Transverse colon (tissue), 4 donors: ENCODE results near the gene RPL29. TPM values are rescaled to one million over a fixed set of nuclear protein-coding genes. Genes with fewer than 3 reads are reported as not detected.

Source experiments
- DNase-seq: peaks from one replicate; pipeline ENCODE4 v3.0.0-alpha.2; 2019
- H3K27ac ChIP-seq, 4 donors: fragments of 200-600 bp; sonication (generic); 2 replicates each; pipeline ENCODE4 v1.5.1; 2016 to 2018; ENCODE audit warnings: inconsistent platforms in 4 of 4
- H3K27me3 ChIP-seq: fragments of 200-600 bp; sonication (generic); 2 replicates; pipeline ENCODE4 v1.5.1; 2017; ENCODE audit warnings: inconsistent platforms
- H3K36me3 ChIP-seq, 4 donors: fragments of 200-600 bp; sonication (generic); 2 replicates each; pipeline ENCODE4 v1.5.1; 2017 to 2019; ENCODE audit warnings: inconsistent platforms in 4 of 4
- H3K4me1 ChIP-seq, 4 donors: fragments of 200-600 bp; sonication (generic); 2 replicates each; pipeline ENCODE4 v1.5.1; 2017 to 2020; ENCODE audit warnings: inconsistent platforms in 4 of 4
- H3K4me3 ChIP-seq, 4 donors: fragments of 200-600 bp; sonication (generic); 1 replicate in 1 of 4; 2 replicates in 3 of 4; pipeline versions ENCODE4 v1.5.1 to v1.6.1; 2017 to 2019; ENCODE audit warnings: inconsistent platforms in 4 of 4
- H3K9me3 ChIP-seq, 2 donors: fragments of 200-600 bp; sonication (generic); 2 replicates each; pipeline ENCODE4 v1.5.1; 2017 to 2019; ENCODE audit warnings: inconsistent platforms in 2 of 2
- EP300 ChIP-seq: sonication (generic); formaldehyde crosslinking; IDR thresholded peaks from one replicate; pipeline ENCODE4 v1.6.1; 2017; ENCODE audit warnings: antibody characterized with exemption, low read depth
- POLR2A ChIP-seq: fragments of 450-650 bp; IDR thresholded peaks from one replicate; pipeline ENCODE4 v1.6.1; 2016; ENCODE audit warnings: antibody characterized with exemption, mild to moderate bottlenecking, moderate library complexity
- POLR2AphosphoS5 ChIP-seq, 3 donors: sonication (generic); formaldehyde crosslinking; IDR thresholded peaks; one replicate each; pipeline ENCODE4 v1.6.1; 2016; ENCODE audit warnings: antibody characterized with exemption in 3 of 3
- WGBS, 2 donors: methylation state at CpG; one replicate each; pipeline ENCODE4 v1.1.5; 2018; ENCODE audit warnings: low coverage in 1 of 2; 5-methylcytosine and 5-hydroxymethylcytosine counted together
- in situ Hi-C, 4 donors: fragments of 200-750 bp; cut with MboI; loops; one replicate each; pipeline versions ENCODE4 v1.15.0 to v1.15.1; 2017; ENCODE audit warnings: low sequenced_read_pairs in 3 of 4, low pct_ligation_motif_present in 1 of 4, low pct_unique_long_range_greater_than_20kb in 1 of 4
- intact Hi-C: fragments of 100-400 bp; cut with DNase I; formaldehyde crosslinking; loops from one replicate; pipeline ENCODE4 v1.15.1; 2023; ENCODE audit warnings: low total_unique reads
- total RNA-seq, 4 donors: library from RNA; depleted of rRNA; stranded (reverse); fragments of >200 nt; gene quantifications; one replicate each; pipeline ENCODE4 v1.1.0, GENCODE V29; 2016
- TF ChIP-seq, protein P1 (sequence below), 5 experiments: fragments of 200-600 bp in 3 of 5; fragments of 450-650 bp in 2 of 5; sonication (generic) in 3 of 5; IDR thresholded peaks; 1 replicate in 2 of 5; 2 replicates in 3 of 5; pipeline ENCODE4 v1.5.1; 2016 to 2017; ENCODE audit warnings: antibody characterized with exemption in 5 of 5, inconsistent platforms in 3 of 5, mild to moderate bottlenecking in 2 of 5, moderate library complexity in 1 of 5

The RPL29 gene
- total RNA-seq, 4 donors from 2014 or later: 366 to 1,281 (median 746) TPM

DNA sequence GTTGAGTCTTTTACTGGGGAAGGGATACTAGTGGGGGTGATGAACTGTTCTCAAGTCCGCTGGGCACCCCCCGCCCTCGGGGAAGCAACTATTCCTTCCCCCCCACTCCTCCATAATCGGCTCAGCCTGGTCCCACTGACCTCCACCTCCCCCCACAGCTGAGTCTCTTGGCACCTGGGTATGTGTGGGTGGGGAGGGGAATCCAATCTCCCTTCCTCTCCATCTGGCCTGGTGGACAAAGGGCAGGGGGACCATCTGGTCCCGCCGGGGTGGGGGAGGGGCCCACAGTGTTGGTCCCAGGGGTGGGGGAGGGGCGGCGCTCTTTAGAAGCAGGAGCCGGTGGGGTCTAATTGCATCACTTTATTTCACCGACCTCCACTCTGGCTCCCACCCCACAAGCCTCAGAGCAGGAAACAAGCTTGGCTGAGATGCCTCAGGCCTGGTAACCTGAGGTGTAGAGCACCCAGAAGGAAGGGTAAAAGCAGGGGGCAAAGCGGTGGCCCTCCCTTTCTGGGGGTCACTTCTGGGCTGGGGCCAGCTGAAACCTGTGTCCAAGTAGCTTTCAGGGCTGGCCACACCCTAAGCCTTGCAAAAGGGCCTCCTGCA, 27.4 kb downstream of the RPL29 start:
- Histone ChIP-seq H3K4me1 (peaks cover 9 to 41% (median 32%) of the 10 kb centered on the region in 4 donors), H3K27ac (peak overlapping the region; percentile 90 to 97 (median 94)), H3K4me3 (peak overlapping the region; percentile 77 to 97 (median 83)), H3K9me3 (no peaks in the 10 kb centered on the region), H3K36me3 (no peaks in the 10 kb centered on the region), H3K27me3 (no peaks in the 10 kb centered on the region)
- WGBS, 2 donors: 16% methylated on average over 11 of the region's 11 CpGs; no CpG with 5 or more reads in 1 of the 2 donors
- TF ChIP-seq, protein P1, sequence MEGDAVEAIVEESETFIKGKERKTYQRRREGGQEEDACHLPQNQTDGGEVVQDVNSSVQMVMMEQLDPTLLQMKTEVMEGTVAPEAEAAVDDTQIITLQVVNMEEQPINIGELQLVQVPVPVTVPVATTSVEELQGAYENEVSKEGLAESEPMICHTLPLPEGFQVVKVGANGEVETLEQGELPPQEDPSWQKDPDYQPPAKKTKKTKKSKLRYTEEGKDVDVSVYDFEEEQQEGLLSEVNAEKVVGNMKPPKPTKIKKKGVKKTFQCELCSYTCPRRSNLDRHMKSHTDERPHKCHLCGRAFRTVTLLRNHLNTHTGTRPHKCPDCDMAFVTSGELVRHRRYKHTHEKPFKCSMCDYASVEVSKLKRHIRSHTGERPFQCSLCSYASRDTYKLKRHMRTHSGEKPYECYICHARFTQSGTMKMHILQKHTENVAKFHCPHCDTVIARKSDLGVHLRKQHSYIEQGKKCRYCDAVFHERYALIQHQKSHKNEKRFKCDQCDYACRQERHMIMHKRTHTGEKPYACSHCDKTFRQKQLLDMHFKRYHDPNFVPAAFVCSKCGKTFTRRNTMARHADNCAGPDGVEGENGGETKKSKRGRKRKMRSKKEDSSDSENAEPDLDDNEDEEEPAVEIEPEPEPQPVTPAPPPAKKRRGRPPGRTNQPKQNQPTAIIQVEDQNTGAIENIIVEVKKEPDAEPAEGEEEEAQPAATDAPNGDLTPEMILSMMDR (IDR thresholded peaks at IDR 0.05): no peak
- TF ChIP-seq POLR2AphosphoS5 (IDR thresholded peaks at IDR 0.05) (no peak), POLR2A (no peak), EP300 (no peak)
- DNase-seq: no peak
- in situ Hi-C loops: no loop called here
- intact Hi-C loops: no loop called here

DNA sequence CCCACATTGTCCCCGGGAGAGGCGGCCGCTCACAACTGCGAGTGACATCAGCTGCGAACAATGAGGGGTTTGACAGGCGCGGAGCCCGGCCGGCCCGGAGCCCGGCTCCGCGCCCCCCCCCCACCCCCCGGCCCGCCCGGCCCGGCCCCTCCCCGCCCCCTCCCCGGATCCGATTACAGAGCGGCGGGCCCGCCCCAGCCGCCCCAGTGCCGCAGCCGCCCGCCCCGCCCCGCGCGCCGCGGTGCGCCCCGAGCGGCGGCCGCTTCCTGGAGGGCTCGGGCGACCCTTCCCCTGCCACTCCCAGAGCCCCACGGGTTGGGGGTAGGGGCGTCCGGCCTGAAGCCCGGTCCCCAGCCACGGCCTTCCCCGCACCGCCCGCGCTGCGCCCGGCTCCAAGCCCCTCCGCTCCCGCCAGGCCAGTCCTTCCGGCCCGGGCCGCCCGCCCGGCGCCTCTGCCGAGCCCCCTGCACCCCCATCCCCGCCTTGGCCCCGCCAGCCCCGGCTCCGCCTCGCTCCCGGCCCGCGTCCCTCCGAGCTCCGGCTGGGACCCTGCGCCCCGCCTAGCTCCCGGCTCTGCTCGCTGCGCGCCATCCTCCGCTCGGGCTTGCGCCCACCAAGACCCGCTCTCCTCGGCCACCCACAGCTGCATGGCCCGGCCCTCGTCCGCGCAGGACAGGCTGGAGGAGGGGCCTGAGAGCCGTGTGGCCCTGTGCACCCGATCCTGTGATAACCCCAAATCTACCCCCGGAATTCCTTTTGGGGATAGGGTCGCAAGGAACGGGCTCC, 28.1 kb downstream of the RPL29 start, which contains the start of gene PCBP4:
Gene PCBP4, minus strand, starts transcription at position 71 of the 786 bp plus-strand sequence. CDS start 6,214 bp downstream, outside the sequence.
- Histone ChIP-seq H3K36me3 (no peaks in the 10 kb centered on the region), H3K27ac (peak within 1 kb of the TSS; percentile 90 to 97 (median 94)), H3K4me3 (peak within 1 kb of the TSS; percentile 77 to 97 (median 83)), H3K9me3 (no peaks in the 10 kb centered on the region), H3K27me3 (no peaks in the 10 kb centered on the region), H3K4me1 (peaks cover 9 to 41% (median 27%) of the 10 kb centered on the region in 4 donors)
- DNase-seq: peak; percentile 62
- TF ChIP-seq POLR2AphosphoS5 (IDR thresholded peaks at IDR 0.05): peak; percentile 50 to 61 (median 57)
- TF ChIP-seq, protein P1 (IDR thresholded peaks at IDR 0.05): no peak
- no peak for TF ChIP-seq POLR2A
- TF ChIP-seq EP300: no peak
- WGBS, 2 donors: 3% methylated on average over 10 of the region's 90 CpGs; no CpG with 5 or more reads in 1 of the 2 donors
- intact Hi-C loops: no loop called here
- in situ Hi-C loops: no loop called here

DNA sequence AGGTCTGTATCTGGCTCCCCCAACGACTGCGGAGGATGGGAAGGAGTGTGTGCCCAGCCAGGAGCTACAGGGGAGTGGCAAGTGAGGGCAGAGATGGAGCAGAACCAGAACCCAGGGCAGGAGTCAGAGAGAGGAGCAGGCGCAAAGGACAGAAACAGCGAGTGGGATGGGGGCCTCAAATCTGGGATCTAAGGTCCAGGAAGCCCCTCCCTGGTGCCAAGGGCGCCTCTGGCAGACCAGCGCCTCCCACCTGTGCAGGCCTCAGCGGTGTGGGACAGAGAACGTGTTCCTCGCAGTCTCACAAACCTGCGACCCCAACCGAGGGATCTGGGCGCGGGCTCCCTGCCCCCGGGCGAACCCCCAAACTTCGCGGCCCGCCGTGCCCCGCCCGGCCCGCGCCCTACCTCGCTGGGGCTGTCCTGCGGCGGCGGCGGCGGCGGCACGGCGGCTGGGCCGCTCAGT, 28.7 kb downstream of the RPL29 start:
- Histone ChIP-seq H3K27me3 (no peaks in the 10 kb centered on the region), H3K27ac (peak overlapping the region; percentile 90 to 97 (median 94)), H3K36me3 (no peaks in the 10 kb centered on the region), H3K4me1 (peaks cover 9 to 41% (median 26%) of the 10 kb centered on the region in 4 donors), H3K9me3 (no peaks in the 10 kb centered on the region), H3K4me3 (peak overlapping the region; percentile 41 to 97 (median 80))
- no peak for TF ChIP-seq EP300
- TF ChIP-seq, protein P1 (IDR thresholded peaks at IDR 0.05): no peak
- TF ChIP-seq POLR2AphosphoS5 (IDR thresholded peaks at IDR 0.05): no peak
- no peak for TF ChIP-seq POLR2A
- intact Hi-C loops: no loop called here
- WGBS, 2 donors: 15 to 80% methylated on average over 1 to 8 of the region's 33 CpGs
- DNase-seq: no peak
- in situ Hi-C loops: no loop called here

DNA sequence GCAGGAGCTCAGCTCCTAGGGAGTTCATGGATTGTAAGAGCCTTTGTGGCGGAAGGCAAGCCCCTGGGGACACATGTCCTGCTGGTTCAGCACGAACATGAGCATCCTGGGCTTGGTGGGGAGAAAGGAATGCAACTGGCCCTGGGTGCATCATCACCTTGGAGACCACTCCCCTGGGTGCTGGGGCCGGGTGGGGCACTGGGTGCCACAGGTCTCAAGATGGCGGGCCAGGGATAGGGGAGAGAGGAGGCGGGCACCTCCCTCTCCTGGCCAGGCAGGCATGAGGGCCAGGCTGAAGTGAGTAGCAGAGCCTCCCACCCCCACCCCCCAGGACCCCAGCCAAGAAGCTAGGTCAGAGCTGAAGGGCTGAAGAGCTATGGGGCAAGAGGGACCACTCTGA, 29.2 kb downstream of the RPL29 start:
- intact Hi-C loops: no loop called here
- Histone ChIP-seq H3K4me1 (peaks cover 9 to 41% (median 25%) of the 10 kb centered on the region in 4 donors), H3K4me3 (peak overlapping the region; percentile 41 to 97 (median 80)), H3K9me3 (no peaks in the 10 kb centered on the region), H3K27me3 (no peaks in the 10 kb centered on the region), H3K27ac (peak overlapping the region; percentile 90 to 97 (median 94)), H3K36me3 (no peaks in the 10 kb centered on the region)
- in situ Hi-C loops: no loop called here
- no peak for DNase-seq
- 56% methylated on average over 5 of the region's 5 CpGs; no CpG with 5 or more reads in 1 of the 2 donors for WGBS, 2 donors
- no peak for TF ChIP-seq POLR2AphosphoS5 (IDR thresholded peaks at IDR 0.05)
- TF ChIP-seq, protein P1 (IDR thresholded peaks at IDR 0.05): no peak
- no peak for TF ChIP-seq EP300
- TF ChIP-seq POLR2A: no peak
